ENCODE measurements around the gene KCNQ1. TPM values are rescaled to one million over a fixed set of nuclear protein-coding genes. Genes with fewer than 3 reads are reported as not detected.

Gene KCNQ1
- total and polyA plus RNA-seq, 9 of the 15 experiments (the other 6 are each of a cell fraction or from before 2014, with no cell fraction given) = 0.44 TPM; not detected in 8

DNA sequence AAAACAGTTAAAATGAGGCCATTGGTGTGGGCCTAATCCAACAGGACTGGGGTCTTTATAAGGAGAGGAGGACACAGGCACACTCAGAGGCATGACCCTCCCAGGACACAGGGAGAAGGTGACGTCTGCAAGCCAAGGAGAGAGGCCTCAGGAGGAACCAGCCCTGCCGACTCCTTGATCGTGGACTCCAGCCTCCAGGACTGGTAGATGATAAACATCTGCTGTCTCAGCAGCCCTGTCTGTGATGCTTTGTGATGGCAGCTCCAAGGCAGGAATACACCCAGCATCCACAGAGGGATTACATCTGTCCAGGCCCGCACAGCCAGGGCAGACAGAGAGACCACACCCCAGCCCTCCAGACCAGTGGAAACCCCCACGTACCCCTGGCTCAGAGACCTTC, 422.3 kb downstream of the KCNQ1 start (continued):
- no peak for TF ChIP-seq E2F6 (IDR thresholded peaks at IDR 0.05; ENCODE audit: borderline replicate concordance in 1 of 2, extremely low read depth in 1 of 2, insufficient read depth in 1 of 2, insufficient read length in 1 of 2, low read depth in 1 of 2, low read length in 1 of 2, poor library complexity in 1 of 2, severe bottlenecking in 1 of 2)
- no peak for TF ChIP-seq JUND (IDR thresholded peaks at IDR 0.05; ENCODE audit: borderline replicate concordance, low read depth, low read length)
- TF ChIP-seq JUND (tag; IDR thresholded peaks at IDR 0.05; ENCODE audit: borderline replicate concordance, low read depth, low read length) = no peak
- no peak for TF ChIP-seq PTBP1 (IDR thresholded peaks at IDR 0.05; ENCODE audit: low read depth, low read length)
- no peak for TF ChIP-seq GTF2A2 (tag; IDR thresholded peaks at IDR 0.05)
- TF ChIP-seq NFE2 (IDR thresholded peaks at IDR 0.05; ENCODE audit: low read depth) = peak; percentile 18; the same call in 1 of the 2 replicates
- TF ChIP-seq TCF15 (CRISPR knock-in tag; IDR thresholded peaks at IDR 0.05) = no peak
- TF ChIP-seq, protein P1, sequence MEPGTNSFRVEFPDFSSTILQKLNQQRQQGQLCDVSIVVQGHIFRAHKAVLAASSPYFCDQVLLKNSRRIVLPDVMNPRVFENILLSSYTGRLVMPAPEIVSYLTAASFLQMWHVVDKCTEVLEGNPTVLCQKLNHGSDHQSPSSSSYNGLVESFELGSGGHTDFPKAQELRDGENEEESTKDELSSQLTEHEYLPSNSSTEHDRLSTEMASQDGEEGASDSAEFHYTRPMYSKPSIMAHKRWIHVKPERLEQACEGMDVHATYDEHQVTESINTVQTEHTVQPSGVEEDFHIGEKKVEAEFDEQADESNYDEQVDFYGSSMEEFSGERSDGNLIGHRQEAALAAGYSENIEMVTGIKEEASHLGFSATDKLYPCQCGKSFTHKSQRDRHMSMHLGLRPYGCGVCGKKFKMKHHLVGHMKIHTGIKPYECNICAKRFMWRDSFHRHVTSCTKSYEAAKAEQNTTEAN (CRISPR knock-in tag; IDR thresholded peaks at IDR 0.05) = no peak
- peak; percentile 83 for TF ChIP-seq ZNF316 (IDR thresholded peaks at IDR 0.05)
- no peak for TF ChIP-seq ID3 (CRISPR knock-in tag; IDR thresholded peaks at IDR 0.05)
- no peak for TF ChIP-seq ID3 (tag; IDR thresholded peaks at IDR 0.05)
- TF ChIP-seq ADNP (tag; IDR thresholded peaks at IDR 0.05) = no peak
- no peak for TF ChIP-seq U2AF2 (optimal IDR thresholded peaks at IDR 0.05; ENCODE audit: low read depth, low read length)
- no peak for TF ChIP-seq FIP1L1 (IDR thresholded peaks at IDR 0.05; ENCODE audit: low read depth, low read length, poor library complexity, severe bottlenecking)
- TF ChIP-seq KLF10 (CRISPR knock-in tag; IDR thresholded peaks at IDR 0.05) = no peak
- TF ChIP-seq TSC22D4 (tag; IDR thresholded peaks at IDR 0.05) = no peak
- no peak for TF ChIP-seq ZNF224 (CRISPR knock-in tag; IDR thresholded peaks at IDR 0.05)
- no peak for TF ChIP-seq SP2 (IDR thresholded peaks at IDR 0.05; ENCODE audit: extremely low read depth, low read depth, low read length, poor library complexity, severe bottlenecking)
- TF ChIP-seq POLR2H (tag; IDR thresholded peaks at IDR 0.05; ENCODE audit: low read depth) = no peak
- TF ChIP-seq MAFF (IDR thresholded peaks at IDR 0.05; ENCODE audit: low read length) = peak; percentile 74
- 0 out of 2 replicates have a peak, but pooled peaks have one; percentile 0 for TF ChIP-seq CXXC5 (CRISPR knock-in tag; IDR thresholded peaks at IDR 0.05)
- no peak for TF ChIP-seq STAT5A (IDR thresholded peaks at IDR 0.05; ENCODE audit: borderline replicate concordance, low read length)
- no peak for TF ChIP-seq ATF7 (IDR thresholded peaks at IDR 0.05)
- TF ChIP-seq RBM22 (IDR thresholded peaks at IDR 0.05; ENCODE audit: low read depth, low read length, poor library complexity, severe bottlenecking) = no peak
- TF ChIP-seq ZNF354B (CRISPR knock-in tag; IDR thresholded peaks at IDR 0.05) = no peak
- no peak for TF ChIP-seq ERF (CRISPR knock-in tag; IDR thresholded peaks at IDR 0.05)
- 0 out of 2 replicates have a peak, but pooled peaks have one; percentile 19 for TF ChIP-seq MAFG (tag; conservative IDR thresholded peaks at IDR 0.05)
- no peak for TF ChIP-seq ZFP30 (CRISPR knock-in tag; IDR thresholded peaks at IDR 0.05; ENCODE audit: borderline replicate concordance)
